HG02885 (cell line): ENCODE measurements around the gene ARHGEF4.

Experiments used
- ATAC-seq: cut with Tn5 transposase; IDR thresholded peaks from one replicate; pipeline ENCODE4 v1.9.1; 2021; ENCODE audit warnings: mild to moderate bottlenecking; ENCODE audit not compliant: unreplicated experiment, poor library complexity

The ARHGEF4 gene

DNA sequence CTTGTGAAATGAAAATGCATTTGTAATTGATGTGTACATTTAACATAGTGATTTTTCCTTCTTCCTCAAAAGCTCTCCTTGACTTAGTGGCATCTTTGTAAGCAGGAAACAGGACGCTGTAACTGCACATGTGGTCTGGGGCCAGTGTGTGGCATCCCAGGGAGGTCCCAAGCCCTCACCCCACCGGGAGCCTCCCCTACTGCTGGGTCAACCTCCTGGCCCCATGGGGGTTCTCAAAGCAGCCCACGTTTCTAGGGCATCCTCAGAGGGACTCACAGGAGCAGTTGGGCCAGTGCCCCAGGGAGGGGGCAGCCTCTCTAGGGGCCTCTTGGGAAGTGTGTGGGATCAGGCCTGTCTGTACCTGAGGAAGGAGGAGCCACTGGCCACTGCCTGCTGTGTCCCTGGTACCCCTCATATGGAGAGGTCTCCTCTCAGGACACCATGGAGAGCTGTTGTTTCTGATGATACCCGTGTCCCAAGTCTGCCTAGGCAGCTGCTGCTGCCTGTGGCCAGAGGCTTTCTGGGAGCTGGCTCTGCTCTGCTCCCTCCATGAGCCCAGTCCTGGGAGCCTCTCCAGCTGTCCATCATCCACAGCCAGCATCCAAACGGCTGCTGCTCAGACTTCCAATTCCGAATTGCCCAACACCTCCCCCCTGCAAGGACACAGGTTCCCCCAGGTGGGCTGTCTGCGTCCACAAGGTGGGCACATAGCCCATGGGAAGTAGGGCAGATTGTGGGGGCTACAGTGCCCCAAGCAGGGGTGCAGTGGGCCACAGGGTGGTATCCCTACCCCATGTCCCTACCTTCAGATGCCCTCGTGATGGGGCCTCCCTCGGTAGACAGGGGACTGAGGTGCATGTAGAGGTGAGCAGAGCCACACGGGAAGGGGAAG is 13.4 kb downstream of the ARHGEF4 start:
- ATAC-seq = no peak

DNA sequence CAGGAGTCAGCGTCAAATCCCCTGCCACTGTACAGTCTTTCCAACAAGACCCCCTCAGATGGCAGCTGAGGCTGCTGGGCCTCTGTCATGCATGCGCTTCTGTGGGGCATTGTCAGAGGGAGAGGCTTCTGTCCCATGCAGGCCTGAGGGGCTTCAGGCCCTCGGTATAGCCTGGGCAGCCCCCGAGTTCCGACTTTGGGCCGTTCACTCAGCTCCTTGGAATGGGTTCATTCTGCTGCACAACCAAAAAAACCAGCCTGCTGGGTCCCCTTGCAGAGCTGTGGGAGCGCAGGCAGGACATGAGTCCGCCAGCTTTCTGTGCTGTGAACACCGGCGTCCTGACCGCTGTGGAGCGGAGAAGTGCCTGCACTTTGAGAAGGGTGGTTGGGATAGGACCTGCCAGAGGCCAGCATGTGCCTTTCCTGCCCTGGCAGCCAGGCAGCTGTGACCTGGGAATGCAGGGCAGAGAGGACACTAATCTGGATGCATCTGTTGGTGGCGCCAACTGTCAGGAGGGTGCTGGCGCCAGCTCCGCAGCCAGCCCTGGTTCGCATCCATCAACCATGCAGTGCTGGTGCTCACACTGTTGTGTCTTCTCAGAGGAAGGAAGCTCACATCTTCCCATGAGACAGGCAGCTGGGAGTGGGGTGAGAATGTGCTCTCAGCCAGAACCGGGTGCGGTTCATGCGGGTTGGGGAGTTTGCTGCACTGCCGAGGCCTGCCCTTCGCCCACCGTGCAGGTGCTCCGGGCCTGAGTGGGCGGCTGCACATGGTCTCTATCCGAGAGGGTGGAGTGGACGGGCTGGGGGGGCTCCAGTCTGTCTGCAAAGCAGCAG is 14.3 kb downstream of the ARHGEF4 start:
- ATAC-seq = no peak

DNA sequence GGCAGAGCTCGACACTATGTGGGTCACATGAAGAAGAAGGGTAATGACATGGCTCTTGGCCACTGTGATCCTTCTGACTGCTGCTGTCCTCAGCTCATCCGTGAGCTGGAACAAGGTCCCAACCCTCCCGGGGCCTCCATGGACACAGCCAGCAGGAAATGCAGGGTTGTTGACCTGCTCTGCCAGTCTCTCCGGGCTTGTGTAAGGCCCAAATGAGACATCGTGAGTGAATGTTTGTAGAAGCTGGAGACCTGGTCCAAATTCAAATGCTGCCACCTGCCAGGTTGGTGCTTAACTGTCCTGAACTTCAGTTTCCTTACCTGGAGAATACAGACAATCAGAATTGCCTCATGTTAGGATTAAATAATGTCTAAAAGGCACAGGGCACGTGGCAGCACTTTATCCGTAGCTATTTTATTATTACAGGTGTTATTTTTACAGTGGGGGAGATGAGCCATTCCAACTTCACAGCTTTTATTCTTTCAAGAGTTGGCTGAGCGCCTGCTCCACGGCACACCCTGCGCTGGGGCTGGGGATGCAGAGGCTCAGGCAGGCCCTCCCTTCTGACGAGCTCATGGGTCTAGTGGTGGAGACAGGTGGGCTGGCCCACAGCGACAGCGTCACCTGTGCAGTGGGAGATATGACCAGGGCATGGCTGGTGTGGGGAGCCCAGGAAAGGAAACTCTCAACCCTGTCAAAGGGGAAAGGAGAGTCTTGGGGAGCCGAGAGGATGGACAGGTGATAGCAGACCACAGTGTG is 15.1 kb downstream of the ARHGEF4 start:
- no peak for ATAC-seq

DNA sequence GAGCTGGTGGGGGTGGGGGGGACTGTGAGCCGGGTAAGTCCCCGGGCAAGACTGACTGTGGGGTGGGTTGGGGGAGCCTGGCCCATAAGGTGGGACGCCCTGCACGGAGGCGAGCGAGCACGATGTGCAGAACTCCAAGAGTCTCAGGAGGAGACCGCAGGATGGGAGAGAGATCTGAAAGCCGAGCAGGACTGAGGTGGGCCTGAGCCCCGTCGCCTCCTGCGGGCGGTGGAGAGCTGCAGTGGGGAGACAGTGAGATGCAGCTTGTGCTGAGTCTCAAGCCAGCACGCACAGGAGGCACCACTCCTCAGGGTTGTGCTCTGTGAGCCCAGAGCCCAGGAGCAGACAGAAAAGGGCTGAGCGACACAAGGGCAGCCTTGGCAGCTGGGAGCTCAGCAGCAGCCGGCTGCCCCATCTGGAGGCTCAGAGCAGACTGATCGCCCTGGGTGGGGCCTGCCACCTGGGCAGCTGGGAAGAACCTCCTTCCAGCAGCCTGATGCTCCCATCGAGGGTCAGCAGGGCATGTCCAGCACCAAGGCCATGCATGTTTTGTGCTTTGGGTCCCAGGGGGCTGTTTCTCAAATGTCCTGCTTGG is 15.9 kb downstream of the ARHGEF4 start:
- no peak for ATAC-seq

- ATAC-seq = no peak
Observed at GRCh38 chr2:130853391-130853790, 16.7 kb downstream of the ARHGEF4 start.

DNA sequence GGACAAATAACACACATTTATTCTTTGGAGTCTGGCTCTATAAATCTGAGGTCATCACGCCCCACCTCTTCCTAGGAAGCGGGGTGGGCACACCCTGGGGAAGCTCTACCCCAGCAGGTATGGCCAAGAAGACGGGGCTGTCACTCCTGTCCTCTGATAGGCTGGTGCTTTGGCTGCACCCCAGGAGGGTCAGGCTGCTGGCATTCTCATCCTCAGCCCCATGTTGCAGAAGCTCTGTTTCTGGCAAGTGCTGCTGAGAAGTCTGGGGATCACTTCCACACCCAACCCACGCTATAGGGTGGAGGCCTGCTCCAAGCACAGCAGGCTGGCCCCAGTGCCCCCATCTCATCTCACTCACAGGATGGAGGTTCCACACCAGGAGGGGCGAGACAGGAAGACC is 17.6 kb downstream of the ARHGEF4 start:
- ATAC-seq = no peak

GRCh38 chr2:130864830-130865800 is 28.4 kb downstream of the ARHGEF4 start:
- ATAC-seq = no peak

- ATAC-seq = no peak
Observed at GRCh38 chr2:130869441-130870160, 32.9 kb downstream of the ARHGEF4 start.

- ATAC-seq = no peak
Observed at GRCh38 chr2:130870161-130870485, 33.4 kb downstream of the ARHGEF4 start.

DNA sequence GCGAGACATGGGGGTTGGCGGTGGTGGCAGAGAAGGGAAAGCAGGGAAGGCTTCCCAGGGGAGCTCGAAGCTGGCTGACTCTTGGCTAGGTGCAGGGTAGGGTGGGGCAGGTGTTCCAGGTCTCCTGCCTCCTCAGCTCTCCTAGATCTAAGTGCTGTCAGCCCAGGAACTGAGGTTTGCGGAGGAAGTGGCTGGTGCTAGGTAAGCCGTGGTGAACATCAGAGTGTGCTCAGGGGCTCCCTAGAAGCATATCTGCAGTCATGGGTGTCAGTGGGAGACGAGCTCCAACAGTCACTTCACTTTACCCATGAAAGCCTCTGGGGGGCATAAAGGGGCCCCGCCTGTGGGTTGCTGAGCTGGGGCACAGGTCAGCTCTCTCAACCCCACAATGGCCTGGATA is 34.1 kb downstream of the ARHGEF4 start:
- no peak for ATAC-seq

- no peak for ATAC-seq
Observed at GRCh38 chr2:130871843-130872740, 35.4 kb downstream of the ARHGEF4 start.

- no peak for ATAC-seq
Observed at GRCh38 chr2:130872741-130873125, 36.0 kb downstream of the ARHGEF4 start.

DNA sequence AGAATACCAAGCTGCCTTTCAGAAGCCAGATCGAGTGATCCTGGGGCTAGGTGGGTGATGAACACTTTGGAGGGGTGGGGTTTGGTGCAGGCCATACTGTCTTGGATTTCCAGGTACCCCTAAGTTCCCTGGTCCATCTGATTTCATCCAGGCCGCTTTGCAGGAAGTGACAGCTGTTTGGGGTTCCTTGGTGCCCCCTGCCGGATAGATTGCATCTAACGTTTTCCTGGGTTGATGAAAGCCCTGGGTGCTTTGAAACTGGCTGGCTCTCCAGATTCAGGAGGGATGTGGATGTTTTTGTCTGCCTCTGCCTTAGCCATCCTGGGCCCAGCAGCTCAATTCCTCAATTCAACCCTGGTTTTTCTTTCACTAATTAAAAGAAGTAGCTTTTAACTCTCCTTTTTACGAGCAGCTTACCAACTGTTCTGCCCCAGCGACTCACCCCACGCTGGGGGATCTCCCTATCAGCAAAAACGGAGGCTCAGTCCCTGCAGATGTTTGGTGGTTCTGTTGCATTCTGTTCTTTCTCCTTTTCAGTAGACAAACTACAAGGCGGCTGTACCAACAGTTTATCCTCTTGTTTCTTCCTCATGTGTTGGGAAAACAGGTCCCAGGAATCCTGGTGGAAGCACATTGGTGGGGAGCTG is 37.1 kb downstream of the ARHGEF4 start:
- ATAC-seq = peak; percentile 91

- no peak for ATAC-seq
Observed at GRCh38 chr2:130874512-130874911, 37.8 kb downstream of the ARHGEF4 start.

DNA sequence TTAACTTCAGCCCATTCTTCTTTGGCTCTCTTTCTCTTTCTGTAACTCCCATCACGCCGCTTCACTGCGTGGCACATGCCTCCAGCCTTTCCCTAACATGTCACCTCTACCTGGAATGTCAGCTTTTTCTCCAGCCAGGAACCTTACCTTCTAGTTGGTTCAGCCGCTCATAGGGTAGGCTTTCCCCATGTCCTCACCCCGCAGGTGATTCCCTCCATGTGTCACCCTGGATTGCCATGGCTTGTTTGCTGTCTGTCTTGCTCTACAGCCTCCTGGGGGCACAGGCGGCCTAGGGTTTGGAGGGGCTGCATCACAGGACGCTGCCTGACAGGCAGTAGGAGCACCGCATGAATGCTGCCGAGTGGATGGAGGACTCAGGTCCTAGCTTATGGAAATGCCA is 39.2 kb downstream of the ARHGEF4 start:
- no peak for ATAC-seq

- no peak for ATAC-seq
Observed at GRCh38 chr2:130877258-130877657, 40.5 kb downstream of the ARHGEF4 start.

DNA sequence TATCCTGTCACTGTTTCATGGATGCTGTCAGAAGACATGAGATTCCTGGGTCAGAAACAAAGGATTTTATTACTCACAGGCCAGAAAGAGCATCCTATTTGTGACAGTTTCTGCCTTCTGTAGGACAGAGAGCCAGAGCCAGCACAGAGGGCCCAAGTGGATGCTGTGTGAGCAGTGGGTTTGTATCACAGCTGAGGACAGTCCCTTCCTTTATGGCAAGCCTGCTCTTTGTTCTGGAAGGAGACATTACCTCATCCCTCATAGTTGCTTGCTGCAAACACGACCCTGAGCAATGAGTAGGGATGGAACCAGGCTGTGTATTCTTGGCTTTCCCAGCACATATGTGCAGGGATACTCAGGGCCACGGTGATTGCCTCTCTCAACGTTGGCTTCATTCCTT is 41.6 kb downstream of the ARHGEF4 start:
- ATAC-seq = no peak
